GM12801 (cell line): ENCODE measurements around the gene IQGAP2.

Source experiments
- TF ChIP-seq, protein P1 (sequence below): IDR thresholded peaks from one replicate; pipeline ENCODE4 v1.5.1; 2011; ENCODE audit warnings: control low read depth; ENCODE audit not compliant: insufficient read length; ENCODE audit errors: extremely low read depth

Gene IQGAP2

DNA sequence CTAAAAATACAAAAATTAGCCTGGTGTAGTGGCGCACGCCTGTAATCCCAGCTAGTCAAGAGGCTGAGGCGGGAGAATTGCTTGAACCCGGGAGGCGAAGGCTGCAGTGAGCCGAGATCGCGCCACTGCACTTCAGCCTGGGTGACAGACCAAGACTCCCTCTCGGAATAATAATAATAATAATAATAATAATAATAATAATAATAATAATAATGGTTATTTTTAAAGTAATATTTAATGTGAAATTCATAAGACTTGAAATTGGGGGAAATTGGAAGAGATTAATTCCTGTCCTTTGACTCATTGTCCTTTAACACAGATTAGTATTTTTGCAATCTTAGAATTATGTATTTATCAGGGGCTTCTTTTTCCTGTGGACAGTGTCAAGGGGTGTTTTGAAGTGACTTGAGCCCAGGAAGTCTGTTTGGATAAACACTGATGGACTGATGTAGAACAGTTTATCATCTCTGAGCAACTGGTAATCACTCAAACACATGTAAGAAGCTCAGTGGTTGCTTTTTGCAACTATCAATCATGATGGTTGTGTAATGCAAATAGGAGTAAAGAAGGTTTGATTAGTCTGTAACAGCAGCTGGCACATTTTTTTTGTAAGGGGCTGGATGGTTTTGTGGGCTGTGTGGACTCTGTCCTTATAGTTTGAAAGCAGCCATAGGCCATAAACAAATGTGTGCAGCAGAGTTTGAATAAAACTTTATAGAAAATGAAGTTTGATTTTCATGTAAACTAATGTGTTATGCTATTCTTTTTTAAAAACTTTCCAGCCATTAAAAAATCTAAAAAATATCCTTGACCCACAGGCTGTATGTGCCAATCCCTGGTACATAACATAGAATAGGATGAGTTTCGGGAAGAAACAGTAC, 126.6 kb downstream of the IQGAP2 start:
- TF ChIP-seq, protein P1, sequence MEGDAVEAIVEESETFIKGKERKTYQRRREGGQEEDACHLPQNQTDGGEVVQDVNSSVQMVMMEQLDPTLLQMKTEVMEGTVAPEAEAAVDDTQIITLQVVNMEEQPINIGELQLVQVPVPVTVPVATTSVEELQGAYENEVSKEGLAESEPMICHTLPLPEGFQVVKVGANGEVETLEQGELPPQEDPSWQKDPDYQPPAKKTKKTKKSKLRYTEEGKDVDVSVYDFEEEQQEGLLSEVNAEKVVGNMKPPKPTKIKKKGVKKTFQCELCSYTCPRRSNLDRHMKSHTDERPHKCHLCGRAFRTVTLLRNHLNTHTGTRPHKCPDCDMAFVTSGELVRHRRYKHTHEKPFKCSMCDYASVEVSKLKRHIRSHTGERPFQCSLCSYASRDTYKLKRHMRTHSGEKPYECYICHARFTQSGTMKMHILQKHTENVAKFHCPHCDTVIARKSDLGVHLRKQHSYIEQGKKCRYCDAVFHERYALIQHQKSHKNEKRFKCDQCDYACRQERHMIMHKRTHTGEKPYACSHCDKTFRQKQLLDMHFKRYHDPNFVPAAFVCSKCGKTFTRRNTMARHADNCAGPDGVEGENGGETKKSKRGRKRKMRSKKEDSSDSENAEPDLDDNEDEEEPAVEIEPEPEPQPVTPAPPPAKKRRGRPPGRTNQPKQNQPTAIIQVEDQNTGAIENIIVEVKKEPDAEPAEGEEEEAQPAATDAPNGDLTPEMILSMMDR, result no peak

DNA sequence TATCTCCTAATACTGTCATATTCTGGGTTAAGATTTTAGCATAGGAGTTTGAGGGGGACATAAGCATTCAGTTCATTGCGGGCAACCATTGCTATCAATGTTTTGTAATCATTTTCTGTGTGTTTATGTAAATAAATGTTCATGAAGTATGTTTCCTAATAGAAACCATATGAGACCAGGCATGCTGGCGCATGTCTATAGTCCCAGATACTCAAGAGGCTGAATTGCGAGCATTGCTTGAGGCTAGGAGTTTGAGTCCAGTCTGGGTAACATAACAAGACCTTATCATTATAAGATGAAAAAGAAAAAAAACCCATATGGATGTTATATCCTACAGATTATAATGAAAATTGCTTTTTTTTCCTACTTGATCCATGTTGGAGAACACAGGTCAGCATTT, 129.0 kb downstream of the IQGAP2 start:
- TF ChIP-seq, protein P1, result no peak

DNA sequence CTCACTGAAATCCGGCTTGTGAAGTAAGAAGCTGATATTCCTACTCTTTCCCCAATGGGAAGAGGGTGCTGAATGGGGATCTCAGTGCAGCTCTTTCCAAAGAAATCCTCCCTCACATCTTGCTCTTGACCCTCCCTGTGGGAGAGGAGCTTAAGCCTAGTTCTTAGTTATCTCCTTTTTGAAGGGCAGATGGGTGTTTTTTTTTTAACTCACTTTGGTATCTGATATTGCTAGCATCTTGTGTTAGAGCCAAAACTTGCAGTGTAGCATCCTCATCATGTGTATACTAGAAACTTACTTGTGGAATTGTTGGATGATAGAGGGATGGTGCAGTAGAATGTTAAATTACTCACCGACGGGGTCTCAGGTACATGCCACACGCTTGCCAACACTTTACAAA, 129.9 kb downstream of the IQGAP2 start:
- TF ChIP-seq, protein P1, result no peak

DNA sequence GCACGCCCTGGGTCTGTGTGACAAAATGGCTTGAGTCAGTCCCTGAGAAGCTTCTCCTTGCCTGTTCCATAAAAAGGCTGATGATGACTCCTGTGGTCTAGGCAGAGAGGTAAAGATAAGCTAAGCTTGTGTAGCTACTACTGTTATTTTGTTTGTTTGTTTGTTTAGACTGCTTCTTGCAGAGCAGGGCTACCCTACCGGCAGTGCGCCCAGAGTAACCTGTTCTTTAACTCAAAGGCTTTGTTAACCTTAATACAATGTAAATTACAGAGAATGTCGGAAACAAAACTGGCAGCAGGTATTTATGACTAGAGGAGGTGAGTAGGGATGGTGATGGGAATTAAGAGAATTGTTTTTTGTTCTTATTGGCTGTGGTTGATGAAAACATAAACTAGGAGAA, 132.5 kb downstream of the IQGAP2 start:
- TF ChIP-seq, protein P1, result no peak

DNA sequence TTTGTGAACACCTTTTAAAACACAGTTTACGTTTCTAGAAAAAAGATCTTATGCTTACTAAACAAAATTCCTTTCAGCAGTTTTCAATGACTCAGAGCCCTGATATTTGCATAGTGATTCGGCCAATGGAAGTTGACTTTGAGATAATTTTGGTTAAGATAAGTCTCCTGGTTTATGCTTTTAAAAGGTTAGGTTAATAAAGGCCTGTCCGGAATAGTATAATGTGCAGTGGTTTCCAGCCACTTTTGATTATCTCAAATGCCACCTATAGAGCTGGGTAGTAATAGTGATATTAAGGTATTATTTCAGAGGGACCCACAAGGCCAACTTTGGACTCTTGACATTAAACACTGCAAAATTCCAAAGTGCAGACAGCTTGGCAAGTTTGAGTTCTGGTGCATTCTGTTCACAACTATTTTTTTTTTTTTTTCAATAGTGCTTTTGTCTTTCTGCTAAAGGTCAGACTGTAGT, 134.0 kb downstream of the IQGAP2 start:
- TF ChIP-seq, protein P1, result no peak

DNA sequence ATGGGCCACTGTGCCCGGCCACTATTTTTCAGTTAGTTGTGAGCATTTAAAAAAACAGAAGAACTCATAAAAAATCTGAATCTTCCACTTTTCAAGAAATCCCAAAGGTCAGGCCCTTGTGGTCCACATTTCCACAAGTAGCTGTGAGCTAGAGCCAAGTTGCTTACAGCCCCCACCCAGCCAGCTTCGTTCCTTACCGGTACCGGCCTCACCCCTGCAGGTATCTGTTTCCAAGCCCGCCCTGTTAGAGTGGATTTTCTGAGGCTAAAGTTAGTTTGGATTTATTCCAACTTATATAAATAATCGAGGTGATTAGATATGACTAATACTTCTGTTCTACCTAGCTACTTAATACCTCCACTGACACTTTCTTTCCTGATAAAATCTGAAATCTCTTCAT, 139.2 kb downstream of the IQGAP2 start:
- TF ChIP-seq, protein P1, result no peak

DNA sequence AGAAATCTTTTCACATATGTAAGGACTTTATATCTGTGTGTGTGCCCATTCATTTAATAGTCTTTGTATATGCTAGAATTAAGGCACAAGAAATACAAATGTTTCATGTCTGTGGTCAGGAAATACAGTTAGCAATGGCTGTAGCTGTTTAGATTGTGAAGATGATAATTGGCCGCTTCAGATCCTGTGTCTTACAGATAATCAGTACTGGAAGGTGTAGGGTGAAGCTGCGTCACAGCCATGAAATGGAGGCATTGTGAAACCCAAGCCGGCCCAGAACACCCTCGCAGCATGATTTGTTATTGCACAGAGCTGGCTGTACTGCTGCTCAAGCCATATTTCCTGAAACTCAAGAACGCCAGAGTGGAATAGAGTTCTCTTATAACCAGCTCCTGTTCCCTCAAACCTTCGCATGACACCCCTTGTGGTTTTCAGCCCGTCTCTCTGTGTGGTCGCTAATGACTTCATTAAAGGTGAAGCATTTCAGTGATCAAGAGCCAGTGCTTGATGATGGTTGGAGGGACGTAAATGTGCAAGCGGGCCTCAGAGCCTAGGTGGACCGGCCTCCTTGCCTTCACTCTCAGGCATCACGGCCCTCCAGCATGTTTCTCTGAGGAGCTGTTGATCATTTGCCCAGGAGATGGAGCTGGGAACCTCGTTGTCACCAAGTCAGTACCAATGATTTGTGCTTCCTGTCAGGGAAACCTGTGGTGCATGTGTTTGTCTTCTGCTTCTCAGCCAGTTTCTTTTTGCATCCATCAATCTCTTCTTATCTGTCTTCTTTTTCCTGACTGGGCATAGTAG, 140.0 kb downstream of the IQGAP2 start:
- TF ChIP-seq, protein P1, result no peak
